RPMI8226 (cell line): ENCODE measurements around the gene ACP4.
"Not testable (repeated sequence)": the region's sequence is repeated elsewhere in the genome, so short reads cannot be mapped to it uniquely, and the experiment has no call there.

Experiments
- DNase-seq: peaks from one replicate; pipeline ENCODE4 v3.0.0-alpha.2; 2015

The ACP4 gene

DNA sequence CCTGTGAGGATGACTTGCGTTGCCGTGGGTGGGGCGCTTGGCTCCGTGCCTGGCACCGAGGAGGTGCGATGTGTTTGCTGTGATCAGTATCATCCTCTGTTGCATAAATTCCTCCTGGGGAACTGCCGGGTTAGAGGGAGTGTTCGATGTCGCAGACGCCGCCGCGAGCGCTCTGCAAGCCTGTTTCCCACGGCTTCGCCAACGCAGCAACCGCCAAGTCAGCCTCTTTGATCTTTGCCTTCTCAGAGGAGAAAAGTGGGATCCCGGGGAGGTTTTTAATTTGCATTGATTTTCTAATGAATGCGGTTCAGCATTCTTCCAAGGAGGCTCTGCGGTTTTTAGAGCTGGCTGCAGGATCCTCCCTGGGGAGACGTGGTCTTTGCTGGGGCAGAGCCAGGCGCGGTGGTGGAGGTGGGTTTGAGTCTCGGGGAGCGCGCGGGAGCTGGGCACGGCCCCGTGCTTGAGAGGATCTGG lies 12.3 kb upstream of the ACP4 start:
- peak; percentile 54 for DNase-seq

GRCh38 chr19:50778906-50779430 lies 11.2 kb upstream of the ACP4 start:
- DNase-seq, result no peak

- DNase-seq, result no peak
These were observed 10.4 kb upstream of the ACP4 start for GRCh38 chr19:50779504-50780457.

- DNase-seq, result no peak
These were observed 9.3 kb upstream of the ACP4 start for GRCh38 chr19:50780753-50781435.

GRCh38 chr19:50783848-50784152 lies 6.4 kb upstream of the ACP4 start:
- DNase-seq, result not testable (repeated sequence)

DNA sequence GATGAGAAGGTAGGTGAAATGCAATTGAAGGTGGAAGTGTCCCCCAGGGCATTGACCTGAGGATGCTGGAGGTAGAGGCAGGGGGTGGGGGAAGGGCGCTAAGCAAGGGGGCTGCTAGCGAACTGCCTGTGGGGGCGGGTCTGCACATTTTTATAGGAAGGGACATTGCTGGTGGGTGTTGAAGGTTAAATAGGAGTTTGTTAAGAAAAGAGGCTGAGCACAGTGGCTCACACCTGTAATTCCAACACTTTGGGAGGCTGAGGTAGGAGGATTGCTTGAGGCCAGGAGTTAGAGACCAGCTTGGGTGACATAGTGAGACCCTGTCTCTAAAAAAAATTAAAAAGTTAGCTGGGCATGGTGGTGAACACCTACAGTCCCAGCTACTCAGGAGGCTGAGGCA lies 5.5 kb upstream of the ACP4 start:
- DNase-seq, result no peak

- no peak for DNase-seq
These were observed 4.9 kb upstream of the ACP4 start for GRCh38 chr19:50785329-50785728.

DNA sequence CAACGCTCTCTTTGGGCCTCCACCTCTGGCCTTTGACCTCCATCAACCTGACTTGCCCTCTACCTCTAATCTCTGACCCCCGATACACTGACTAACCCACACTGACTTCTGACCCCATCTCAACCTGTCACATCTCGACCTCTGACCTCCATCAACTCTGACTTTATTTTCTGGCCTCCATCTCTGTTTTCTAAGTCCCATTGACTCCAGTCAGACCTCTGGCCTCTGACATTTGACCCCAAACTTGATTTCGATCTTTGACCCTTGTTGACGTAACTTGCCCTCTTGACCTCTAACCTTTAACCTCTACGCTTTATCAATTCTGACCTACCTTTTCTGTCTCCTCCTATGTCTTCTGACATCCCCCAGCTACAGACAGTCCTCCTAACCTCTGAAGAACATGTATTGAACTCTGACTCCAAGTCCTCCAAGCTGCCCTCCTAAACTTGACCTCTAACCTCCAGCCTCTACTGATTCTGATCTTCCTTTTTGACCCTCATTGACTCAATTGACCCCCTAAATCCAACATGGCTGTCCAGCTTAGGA lies 780 bp downstream of the ACP4 start:
- no peak for DNase-seq

DNA sequence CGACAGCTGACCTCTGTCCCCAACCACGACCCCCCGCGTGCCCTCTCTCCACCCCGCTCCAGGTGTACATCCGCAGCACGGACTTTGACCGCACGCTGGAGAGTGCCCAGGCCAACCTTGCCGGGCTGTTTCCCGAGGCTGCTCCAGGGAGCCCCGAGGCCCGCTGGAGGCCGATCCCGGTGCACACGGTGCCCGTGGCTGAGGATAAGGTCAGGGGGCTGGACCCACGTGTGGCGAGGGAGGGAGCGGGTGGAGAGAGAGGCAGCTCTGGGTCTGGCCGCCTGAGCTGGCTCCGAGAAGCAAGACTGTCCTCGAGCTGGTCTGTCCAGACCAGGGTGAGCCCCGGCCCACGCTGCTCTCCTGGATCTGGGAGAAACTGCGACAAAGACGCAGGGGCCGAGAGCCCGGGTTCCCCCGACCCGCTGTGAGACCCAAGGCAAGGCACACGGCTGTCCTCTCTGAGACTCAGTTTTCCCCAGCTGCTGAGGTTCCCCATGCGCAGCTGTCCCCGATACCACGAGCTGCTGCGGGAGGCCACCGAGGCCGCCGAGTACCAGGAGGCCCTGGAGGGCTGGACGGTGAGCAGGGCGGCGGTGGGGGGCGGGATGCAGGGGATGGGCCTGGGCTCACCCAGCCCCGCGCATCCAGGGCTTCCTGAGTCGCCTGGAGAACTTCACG lies 1.5 kb downstream of the ACP4 start:
- no peak for DNase-seq

- no peak for DNase-seq
These were observed 2.3 kb downstream of the ACP4 start for GRCh38 chr19:50792272-50793250.

DNA sequence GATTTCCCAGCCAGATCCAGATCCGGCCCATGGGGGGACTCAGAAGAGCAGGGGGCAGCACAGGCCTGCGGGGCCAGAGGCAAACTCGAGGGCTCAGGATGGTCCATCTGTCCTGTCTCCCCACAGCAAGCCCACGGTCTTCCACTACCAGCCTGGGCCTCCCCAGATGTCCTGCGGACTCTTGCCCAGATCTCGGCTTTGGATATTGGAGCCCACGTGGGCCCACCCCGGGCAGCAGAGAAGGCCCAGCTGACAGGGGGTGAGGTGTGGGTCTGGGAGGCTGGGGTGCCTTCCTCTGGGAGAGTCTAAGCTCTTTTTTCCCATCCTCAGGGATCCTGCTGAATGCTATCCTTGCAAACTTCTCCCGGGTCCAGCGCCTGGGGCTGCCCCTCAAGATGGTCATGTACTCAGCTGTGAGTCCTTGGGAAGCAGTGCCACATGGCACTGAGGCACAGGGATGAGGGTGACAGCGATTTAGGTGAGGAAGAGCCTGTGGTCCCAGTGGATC lies 3.4 kb downstream of the ACP4 start:
- no peak for DNase-seq

- peak; percentile 90 for DNase-seq
These were observed 4.1 kb downstream of the ACP4 start for GRCh38 chr19:50794074-50794875.

DNA sequence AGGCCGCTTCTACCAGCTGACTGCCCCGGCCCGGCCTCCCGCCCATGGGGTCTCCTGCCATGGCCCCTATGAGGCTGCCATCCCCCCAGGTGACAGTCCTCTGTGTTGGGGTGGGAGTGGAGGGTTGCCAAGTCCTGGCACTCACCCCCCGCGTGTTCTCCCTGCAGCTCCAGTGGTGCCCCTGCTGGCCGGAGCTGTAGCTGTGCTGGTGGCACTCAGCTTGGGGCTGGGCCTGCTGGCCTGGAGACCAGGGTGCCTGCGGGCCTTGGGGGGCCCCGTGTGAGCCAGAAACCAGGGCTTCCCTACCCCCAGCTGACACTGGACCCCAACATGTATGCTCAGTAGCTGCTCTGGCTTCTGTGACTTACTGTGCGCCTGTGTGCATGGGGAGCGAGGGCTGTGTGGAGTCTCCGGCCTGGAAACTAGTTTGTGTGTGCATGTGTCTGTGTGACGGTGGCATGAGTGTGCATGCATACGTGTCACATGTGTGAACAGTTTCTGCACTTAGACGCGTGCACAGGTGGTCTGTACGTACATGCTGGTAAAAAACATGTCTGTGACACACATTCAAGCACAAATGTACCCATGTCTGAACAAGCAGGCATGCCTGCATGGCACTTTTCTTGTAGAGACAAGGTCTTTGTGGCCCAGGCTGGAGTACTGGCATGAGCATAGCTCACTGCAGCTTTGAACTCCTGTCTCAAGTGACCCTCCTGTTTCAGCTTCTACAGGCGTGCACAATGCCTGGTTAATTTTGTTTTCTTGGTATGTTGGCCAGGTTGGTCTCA lies 4.9 kb downstream of the ACP4 start:
- DNase-seq, result peak; percentile 75

DNA sequence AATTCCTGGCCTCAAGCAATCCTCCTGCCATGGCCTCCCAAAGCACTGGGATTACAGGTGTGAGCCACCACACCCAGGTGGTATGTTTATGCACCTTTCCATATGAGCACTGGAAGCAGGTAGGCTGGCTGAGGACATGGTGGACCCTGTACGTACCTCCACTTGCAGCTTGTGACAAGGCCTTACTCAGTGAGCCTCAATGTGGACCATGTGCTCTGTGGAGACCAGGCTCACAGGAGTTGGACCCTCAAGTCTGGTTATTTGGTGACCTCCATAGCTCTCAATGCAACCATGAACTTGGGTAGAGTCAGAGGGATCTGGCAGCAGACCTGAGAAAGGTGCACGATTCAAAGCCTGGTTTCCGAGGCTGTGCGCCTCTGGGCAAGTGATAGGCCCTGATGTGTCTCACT lies 5.5 kb downstream of the ACP4 start:
- no peak for DNase-seq

GRCh38 chr19:50796128-50796633 lies 6.0 kb downstream of the ACP4 start:
- DNase-seq, result no peak

DNA sequence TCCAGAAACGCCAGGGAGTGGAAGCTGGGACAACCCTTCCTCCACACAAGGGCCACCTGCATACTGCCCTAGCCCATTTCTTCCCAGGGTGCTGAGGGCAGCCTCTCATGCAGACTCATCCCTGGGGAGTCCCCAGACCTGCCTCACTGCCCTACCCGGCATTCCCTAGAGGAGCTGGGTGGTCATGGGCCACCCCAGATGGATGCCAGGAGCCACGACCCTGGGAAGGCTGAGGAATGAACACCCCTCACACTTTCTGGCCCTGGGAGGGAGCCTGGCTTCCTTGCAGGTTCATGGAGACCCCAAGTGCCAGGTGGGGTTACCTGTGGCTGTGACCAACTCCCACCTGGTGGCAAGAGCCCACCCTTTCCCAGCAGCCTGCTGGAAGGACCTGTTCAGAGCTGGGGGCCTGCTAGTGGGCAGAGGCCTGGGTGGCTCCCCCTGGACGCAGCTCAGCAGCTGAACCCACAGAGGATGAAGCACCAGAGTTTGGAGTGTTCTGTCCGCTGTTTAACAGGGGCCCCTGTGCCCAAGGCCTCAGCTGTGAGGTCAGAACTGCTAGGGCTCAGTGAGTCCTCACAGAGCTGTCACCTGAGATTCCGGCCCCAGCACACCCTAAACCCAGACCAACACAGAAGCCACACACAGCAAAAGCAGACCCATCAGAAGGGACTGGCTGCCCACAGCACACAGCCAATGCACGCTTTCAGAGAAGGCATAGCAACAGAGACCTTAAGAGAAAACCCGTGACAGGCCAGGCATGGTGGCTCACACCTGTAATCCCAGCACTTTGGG lies 6.6 kb downstream of the ACP4 start:
- no peak for DNase-seq

DNA sequence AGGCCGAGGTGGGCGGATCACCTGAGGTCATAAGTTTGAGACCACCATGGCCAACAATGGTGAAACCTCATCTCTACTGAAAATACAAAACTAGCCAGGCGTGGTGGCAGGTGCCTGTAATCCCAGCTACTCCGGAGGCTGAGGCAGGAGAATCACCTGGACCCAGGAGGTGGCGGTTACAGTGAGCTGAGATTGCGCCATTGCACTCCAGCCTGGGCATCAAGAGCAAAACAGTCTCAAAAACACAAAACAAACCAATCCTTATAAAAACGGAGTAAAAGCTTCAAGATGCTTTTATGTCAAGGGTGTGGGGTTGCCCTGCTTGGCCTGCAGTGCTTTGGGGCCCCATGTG lies 7.2 kb downstream of the ACP4 start:
- DNase-seq, result no peak

DNA sequence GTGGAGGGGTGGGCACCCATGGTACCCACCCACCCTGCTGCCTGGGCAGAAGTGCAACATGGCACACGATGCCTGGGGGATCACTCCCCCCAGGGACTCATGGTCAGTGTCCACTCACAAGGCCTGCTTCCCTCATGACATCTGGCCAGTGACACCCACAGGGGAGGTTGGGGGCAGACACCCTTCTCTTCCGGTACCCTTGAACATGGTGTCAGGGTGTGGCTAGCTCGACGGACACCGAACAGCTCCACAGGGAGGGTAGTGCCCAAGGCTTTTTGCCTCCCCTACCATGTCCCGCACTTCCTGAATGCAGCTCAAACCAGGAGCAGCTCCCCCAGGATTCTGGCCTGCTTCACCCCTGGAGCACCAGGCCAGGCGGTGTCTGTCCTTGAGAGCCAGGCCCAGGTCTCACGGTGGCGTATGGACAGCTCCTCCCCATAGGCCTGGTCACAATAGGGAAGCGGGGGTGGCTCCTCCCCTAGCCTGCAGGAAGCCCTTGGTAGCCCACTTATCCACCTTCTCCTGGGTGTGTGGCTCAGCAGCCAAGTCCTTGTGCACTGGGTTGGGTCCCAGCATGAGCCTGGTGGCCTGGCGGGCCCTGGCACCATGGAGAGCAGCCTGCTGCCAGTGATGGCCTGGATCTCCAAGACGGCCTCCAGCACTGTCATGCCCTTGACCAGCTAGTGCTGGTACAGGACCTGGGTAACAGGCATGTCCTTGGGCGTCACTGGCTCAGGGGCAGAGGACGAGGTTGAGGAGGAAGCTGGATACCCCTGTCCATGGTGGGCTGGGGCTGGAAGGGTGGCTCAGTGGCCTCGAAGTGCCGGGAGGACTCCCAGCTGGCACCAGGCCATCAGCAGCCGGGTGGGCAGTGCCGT lies 7.8 kb downstream of the ACP4 start:
- no peak for DNase-seq
